IMR-90 (cell line): ENCODE measurements around the gene PPP1R15A. TPM values are rescaled to one million over a fixed set of nuclear protein-coding genes. Genes with fewer than 3 reads are reported as not detected.

Experiments used
- ATAC-seq: fragments of 200-7000 bp; cut with Tn5 transposase; 2 replicates; pipeline ENCODE4 v1.9.1; 2020; ENCODE audit warnings: low read depth, mild to moderate bottlenecking, moderate library complexity
- BruUV-seq: library from RNA; stranded (reverse); fragments of 400-500 nt; replicated peaks from 2 replicates; lab custom pipeline; 2021; lab: Mats Ljungman, UMichigan
- CTCF ChIA-PET: fragments of 300-600 bp; formaldehyde crosslinking; extraction: SDS; loops from one replicate; lab custom pipeline; 2021; ENCODE audit warnings: antibody characterized with exemption; lab: Yijun Ruan, JAX
- POLR2A ChIA-PET: fragments of 300-600 bp; sonication (Branson Sonifier 250); formaldehyde crosslinking; loops from one replicate; lab custom pipeline; 2022; ENCODE audit warnings: antibody characterized with exemption; ENCODE audit not compliant: unreplicated experiment; lab: Charles Lee
- DNase-seq: peaks from one replicate; pipeline ENCODE4 v3.0.0; 2013
- H2AFZ ChIP-seq: replicated peaks from 2 replicates; pipeline ENCODE3; 2013; ENCODE audit warnings: low read length, mild to moderate bottlenecking; ENCODE audit not compliant: poor library complexity
- H2AK5ac ChIP-seq: 2 replicates; pipeline ENCODE4 v1.6.1; 2013; ENCODE audit warnings: low read depth, low read length, inconsistent platforms
- H2AK9ac ChIP-seq: replicated peaks from 2 replicates; pipeline ENCODE3; 2013; ENCODE audit warnings: mild to moderate bottlenecking, low read depth, low read length, moderate library complexity; ENCODE audit not compliant: poor library complexity
- H2BK120ac ChIP-seq: 2 replicates; pipeline ENCODE4 v1.6.1; 2013; ENCODE audit warnings: low read depth, low read length, inconsistent platforms
- H2BK15ac ChIP-seq: 3 replicates; pipeline ENCODE4 v1.6.1; 2013; ENCODE audit warnings: low read depth, low read length, inconsistent platforms
- H2BK20ac ChIP-seq: 2 replicates; pipeline ENCODE4 v1.6.1; 2013; ENCODE audit warnings: low read depth, mild to moderate bottlenecking, inconsistent platforms, low read length, moderate library complexity
- H2BK5ac ChIP-seq: 2 replicates; pipeline ENCODE4 v1.6.1; 2013; ENCODE audit warnings: mild to moderate bottlenecking, low read depth, low read length, inconsistent platforms; ENCODE audit not compliant: poor library complexity, severe bottlenecking
- H3K14ac ChIP-seq: replicated peaks from 2 replicates; pipeline ENCODE4 v1.6.1; 2013; ENCODE audit warnings: low read depth, low read length, inconsistent platforms
- H3K18ac ChIP-seq: 2 replicates; pipeline ENCODE4 v1.6.1; 2013; ENCODE audit warnings: low read depth, low read length, control low read depth
- H3K23ac ChIP-seq: 2 replicates; pipeline ENCODE4 v1.6.1; 2013; ENCODE audit warnings: low read depth, low read length, inconsistent platforms
- H3K27ac ChIP-seq: 2 replicates; pipeline ENCODE4 v1.5.1; 2013; ENCODE audit warnings: mild to moderate bottlenecking, control low read depth, low read length; ENCODE audit not compliant: insufficient read depth
- H3K27me3 ChIP-seq: 2 replicates; pipeline ENCODE4 v1.6.1; 2013; ENCODE audit warnings: low read length; ENCODE audit not compliant: control insufficient read depth, insufficient read depth
- H3K36me3 ChIP-seq: 2 replicates; pipeline ENCODE4 v1.6.1; 2013; ENCODE audit warnings: low read length, mixed read lengths; ENCODE audit not compliant: control insufficient read depth, insufficient read depth
- H3K4ac ChIP-seq: 2 replicates; pipeline ENCODE4 v1.6.1; 2013; ENCODE audit warnings: low read depth, low read length, inconsistent platforms
- H3K4me1 ChIP-seq: 2 replicates; pipeline ENCODE4 v1.6.1; 2013; ENCODE audit warnings: low read length, mixed read lengths; ENCODE audit not compliant: control insufficient read depth, insufficient read depth
- H3K4me2 ChIP-seq: 2 replicates; pipeline ENCODE4 v1.6.1; 2013; ENCODE audit warnings: low read depth, mild to moderate bottlenecking, control low read depth, low read length, moderate library complexity
- H3K4me3 ChIP-seq: 2 replicates; pipeline ENCODE4 v1.5.1; 2013; ENCODE audit warnings: low read depth, mild to moderate bottlenecking, control low read depth, low read length, moderate library complexity; ENCODE audit not compliant: insufficient read depth
- H3K56ac ChIP-seq: 2 replicates; pipeline ENCODE4 v1.6.1; 2013; ENCODE audit warnings: low read length, inconsistent platforms; ENCODE audit not compliant: insufficient read depth; ENCODE audit errors: extremely low read depth
- H3K79me1 ChIP-seq, 2 experiments: 2 replicates each; pipeline ENCODE4 v1.6.1; 2013; ENCODE audit warnings: low read length in 2 of 2, inconsistent platforms in 1 of 2, low read depth in 1 of 2
- H3K9ac ChIP-seq: 2 replicates; pipeline ENCODE4 v1.6.1; 2013; ENCODE audit warnings: low read depth, low read length, control low read depth
- H3K9me1 ChIP-seq: 2 replicates; pipeline ENCODE4 v1.6.1; 2013; ENCODE audit warnings: low read length, inconsistent platforms; ENCODE audit not compliant: insufficient read depth
- H3K9me3 ChIP-seq: 2 replicates; pipeline ENCODE4 v1.6.1; 2013; ENCODE audit warnings: low read length; ENCODE audit not compliant: control insufficient read depth, insufficient read depth
- H4K20me1 ChIP-seq: 2 replicates; pipeline ENCODE4 v1.6.1; 2013; ENCODE audit warnings: low read length, inconsistent platforms; ENCODE audit not compliant: insufficient read depth
- H4K5ac ChIP-seq: 2 replicates; pipeline ENCODE4 v1.6.1; 2013; ENCODE audit warnings: mild to moderate bottlenecking, low read depth, low read length, control low read depth
- H4K8ac ChIP-seq, 2 experiments: 2 replicates each; pipeline ENCODE4 v1.6.1; 2013; ENCODE audit warnings: low read depth in 2 of 2, low read length in 2 of 2, control low read depth in 1 of 2, inconsistent platforms in 1 of 2
- H4K91ac ChIP-seq: 2 replicates; pipeline ENCODE4 v1.6.1; 2013; ENCODE audit warnings: low read depth, low read length, inconsistent platforms; ENCODE audit not compliant: insufficient read depth
- CEBPB ChIP-seq: IDR thresholded peaks from 2 replicates; pipeline ENCODE4 v1.6.1; 2012; ENCODE audit warnings: low read depth, low read length, improper control_type of control experiment
- WGBS, 2 experiments: methylation state at CpG; one replicate each; pipeline versions ENCODE4 v1.1.5 to v1.1.7; 2013; ENCODE audit warnings: missing lambda C conversion rate in 2 of 2; ENCODE audit not compliant: insufficient read length in 1 of 2; ENCODE audit errors: extremely low coverage in 2 of 2; 5-methylcytosine and 5-hydroxymethylcytosine counted together
- dilution Hi-C: fragments of 300-500 bp; cut with HindIII; formaldehyde crosslinking; loops from one replicate; pipeline ENCODE4 v1.14.3; 2018; ENCODE audit warnings: low sequenced_read_pairs; ENCODE audit not compliant: unreplicated experiment
- in situ Hi-C: fragments of 300-500 bp; cut with MboI; formaldehyde crosslinking; loops from 3 replicates; pipeline ENCODE4 v1.14.3; 2019; ENCODE audit warnings: low sequenced_read_pairs, inconsistent platforms, mixed read lengths
- intact Hi-C: fragments of 100-400 bp; cut with micrococcal nuclease; formaldehyde crosslinking; loops from 2 replicates; pipeline ENCODE4 v1.10.0; 2022
- polyA plus RNA-seq, 3 experiments: library from polyadenylated mRNA; depleted of rRNA; stranded (reverse); fragments of >200 nt; gene quantifications; 2 replicates each; pipeline ENCODE4 v1.2.3, GENCODE V29; 2012; ENCODE audit warnings: low replicate concordance in 1 of 3
- total RNA-seq: library from RNA; depleted of rRNA; stranded (reverse); fragments of >200 nt; gene quantifications from 2 replicates; pipeline ENCODE4 v1.2.3, GENCODE V29; 2012

The PPP1R15A gene
- total and polyA plus RNA-seq, 2 of the 4 experiments (the other 2 are of a cell fraction) = 26.7 to 87.7 TPM

GRCh38 chr19:48921721-48922500, 49.7 kb downstream of the PPP1R15A start:
- CTCF ChIA-PET = no interaction called here
- Histone ChIP-seq H3K9ac (no peak overlapping the region), H3K79me1 (peaks cover 0 to 13% of the 10 kb centered on the region in 2 experiments; a peak in 1 of 4 replicates), H3K4ac (no peak overlapping the region), H3K14ac (no peak overlapping the region), H2AFZ (peak overlapping the region; percentile 1), H2BK20ac (no peak overlapping the region), H4K20me1 (no peaks in the 10 kb centered on the region; the same call in 1 of the 2 replicates), H2BK5ac (no peak overlapping the region), H3K18ac (no peak overlapping the region), H4K5ac (no peak overlapping the region), H3K9me1 (peaks cover 12% of the 10 kb centered on the region; the same call in 1 of the 2 replicates), H3K56ac (no peak overlapping the region), H3K27ac (no peak overlapping the region), H2BK15ac (no peak overlapping the region), H3K4me2 (no peak overlapping the region), H3K36me3 (peaks cover 42% of the 10 kb centered on the region), H3K4me1 (peaks cover 11% of the 10 kb centered on the region), H2AK9ac (no peak overlapping the region), H4K91ac (no peak overlapping the region), H3K9me3 (no peaks in the 10 kb centered on the region), H4K8ac (no peak overlapping the region), H2BK120ac (no peak overlapping the region), H3K27me3 (no peaks in the 10 kb centered on the region), H2AK5ac (no peak overlapping the region), H3K4me3 (no peak overlapping the region), H3K23ac (no peak overlapping the region)
- ATAC-seq (no peak), DNase-seq (no peak)
- TF ChIP-seq CEBPB = no peak
- dilution Hi-C loops = no loop called here
- 96% methylated on average over 3 of the region's 12 CpGs; no CpG with 5 or more reads in 1 of the 2 experiments for WGBS, 2 experiments
- intact Hi-C loops = no loop called here
- in situ Hi-C loops = no loop called here
- POLR2A ChIA-PET = interaction anchor here (0.6 kb wide), 1 partner anchor 74 kb away, joined by 4 read pairs; no protein-coding TSS in a partner anchor
- BruUV-seq = no TSS peak
